ENCODE results near the gene MRPS2. TPM values are rescaled to one million over a fixed set of nuclear protein-coding genes. Genes with fewer than 3 reads are reported as not detected.

Gene MRPS2
- total and polyA plus RNA-seq, 2 of the 4 experiments (the other 2 are of a cell fraction), result 53.1 to 104 TPM

GRCh38 chr9:135479469-135480052 lies 20.9 kb upstream of the MRPS2 start, which contains the start of gene PPP1R26:
PPP1R26 (plus strand) TSS chr9:135479782; CDS start chr9:135484511, 4,729 bp downstream.
- TF ChIP-seq, protein P1, sequence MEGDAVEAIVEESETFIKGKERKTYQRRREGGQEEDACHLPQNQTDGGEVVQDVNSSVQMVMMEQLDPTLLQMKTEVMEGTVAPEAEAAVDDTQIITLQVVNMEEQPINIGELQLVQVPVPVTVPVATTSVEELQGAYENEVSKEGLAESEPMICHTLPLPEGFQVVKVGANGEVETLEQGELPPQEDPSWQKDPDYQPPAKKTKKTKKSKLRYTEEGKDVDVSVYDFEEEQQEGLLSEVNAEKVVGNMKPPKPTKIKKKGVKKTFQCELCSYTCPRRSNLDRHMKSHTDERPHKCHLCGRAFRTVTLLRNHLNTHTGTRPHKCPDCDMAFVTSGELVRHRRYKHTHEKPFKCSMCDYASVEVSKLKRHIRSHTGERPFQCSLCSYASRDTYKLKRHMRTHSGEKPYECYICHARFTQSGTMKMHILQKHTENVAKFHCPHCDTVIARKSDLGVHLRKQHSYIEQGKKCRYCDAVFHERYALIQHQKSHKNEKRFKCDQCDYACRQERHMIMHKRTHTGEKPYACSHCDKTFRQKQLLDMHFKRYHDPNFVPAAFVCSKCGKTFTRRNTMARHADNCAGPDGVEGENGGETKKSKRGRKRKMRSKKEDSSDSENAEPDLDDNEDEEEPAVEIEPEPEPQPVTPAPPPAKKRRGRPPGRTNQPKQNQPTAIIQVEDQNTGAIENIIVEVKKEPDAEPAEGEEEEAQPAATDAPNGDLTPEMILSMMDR (conservative IDR thresholded peaks at IDR 0.05; ENCODE audit: low read depth, low read length), result no peak
- TF ChIP-seq NFE2L2 (IDR thresholded peaks at IDR 0.05; ENCODE audit: low read depth, low read length) (no peak), CHD1 (IDR thresholded peaks at IDR 0.05; ENCODE audit: low read depth, low read length) (no peak)
- peak within 1 kb of the TSS; percentile 72 for H3K14ac ChIP-seq (replicated peaks; ENCODE audit: low read depth, low read length)
- H3K36me3 ChIP-seq (ENCODE audit: control insufficient read depth, insufficient read depth, low read length), result peaks cover 7% of the 10 kb centered on the region; the same call in 1 of the 2 replicates
- BruUV-seq (replicated peaks), result no TSS peak
- peak within 1 kb of the TSS; percentile 78 for H3K4me3 ChIP-seq (ENCODE audit: insufficient read depth, low read depth, low read length)
- H3K23ac ChIP-seq (ENCODE audit: low read depth, low read length), result no peak within 1 kb of the TSS
- H2AK5ac ChIP-seq (ENCODE audit: low read depth, low read length), result no peak within 1 kb of the TSS
- H4K91ac ChIP-seq (ENCODE audit: insufficient read depth, low read depth, low read length), result no peak within 1 kb of the TSS
- in situ Hi-C loops (cut with MboI; ENCODE audit: low sequenced_read_pairs) (no loop called here), intact Hi-C loops (cut with micrococcal nuclease) (loop anchor here (2.0 kb wide), 1 partner anchor 393 kb away; the partner anchor contains the start of gene OLFM1), dilution Hi-C loops (cut with HindIII; ENCODE audit: low sequenced_read_pairs, unreplicated experiment) (no loop called here)
- H4K20me1 ChIP-seq (ENCODE audit: insufficient read depth, low read length), result no peaks in the 10 kb centered on the region; the same call in 1 of the 2 replicates
- H3K27ac ChIP-seq (ENCODE audit: insufficient read depth, low read length), result peak within 1 kb of the TSS; percentile 1; the same call in 1 of the 2 replicates
- no peaks in the 10 kb centered on the region for H3K9me3 ChIP-seq (ENCODE audit: control insufficient read depth, insufficient read depth, low read length)
- peak within 1 kb of the TSS; percentile 38; the same call in 1 of the 2 replicates for H3K4ac ChIP-seq (ENCODE audit: low read depth, low read length)
- ChIA-PET CTCF (interaction anchor here (0.6 to 1.2 kb wide), 2 partner anchors 25 to 153 kb away, joined by 4 to 5 read pairs; no protein-coding TSS in a partner anchor), POLR2A (ENCODE audit: unreplicated experiment) (no interaction called here)
- H2BK15ac ChIP-seq (ENCODE audit: low read depth, low read length), result no peak within 1 kb of the TSS
- H3K9me1 ChIP-seq (ENCODE audit: insufficient read depth, low read length), result no peaks in the 10 kb centered on the region
- no peak within 1 kb of the TSS for H3K56ac ChIP-seq (ENCODE audit: extremely low read depth, insufficient read depth, low read length)
- no peak within 1 kb of the TSS for H2BK20ac ChIP-seq (ENCODE audit: low read depth, low read length)
- no peak within 1 kb of the TSS for H2BK5ac ChIP-seq (ENCODE audit: low read depth, low read length, poor library complexity, severe bottlenecking)
- no peak within 1 kb of the TSS for H2BK120ac ChIP-seq (ENCODE audit: low read depth, low read length)
- H3K4me1 ChIP-seq (ENCODE audit: control insufficient read depth, insufficient read depth, low read length), result peaks cover 5% of the 10 kb centered on the region; the same call in 1 of the 2 replicates
- no peak within 1 kb of the TSS for H4K5ac ChIP-seq (ENCODE audit: low read depth, low read length)
- peak within 1 kb of the TSS; percentile 53 for H2AK9ac ChIP-seq (replicated peaks; ENCODE audit: low read depth, low read length, poor library complexity)
- H3K27me3 ChIP-seq (ENCODE audit: control insufficient read depth, insufficient read depth, low read length), result no peaks in the 10 kb centered on the region
- DNase-seq (no peak), ATAC-seq (ENCODE audit: low read depth) (peak; percentile 41)
- WGBS, 2 experiments (ENCODE audit: extremely low coverage in 2 of 2, insufficient read length in 1 of 2), result 2% methylated on average over 11 of the region's 103 CpGs; no CpG with 5 or more reads in 1 of the 2 experiments
- H2AFZ ChIP-seq (replicated peaks; ENCODE audit: low read length, poor library complexity), result peak within 1 kb of the TSS; percentile 99
- H3K79me1 ChIP-seq (ENCODE audit: low read depth in 1 of 2, low read length in 2 of 2), result peaks cover 16 to 17% of the 10 kb centered on the region in 2 experiments; a peak in 2 of 4 replicates
- peak within 1 kb of the TSS; percentile 49 to 70; a peak in 2 of 4 replicates for H4K8ac ChIP-seq (ENCODE audit: low read depth in 2 of 2, low read length in 2 of 2)
- H3K9ac ChIP-seq (ENCODE audit: low read depth, low read length), result peak within 1 kb of the TSS; percentile 37
- no peak within 1 kb of the TSS; the same call in 1 of the 2 replicates for H3K18ac ChIP-seq (ENCODE audit: low read depth, low read length)
- peak within 1 kb of the TSS; percentile 89 for H3K4me2 ChIP-seq (ENCODE audit: low read depth, low read length)
